K562 (cell line): Measurements from ENCODE around the gene FCSK. TPM values are rescaled to one million over a fixed set of nuclear protein-coding genes. Genes with fewer than 3 reads are reported as not detected.

Experiments
- ADNP ChIP-seq: fragments of 200-800 bp; sonication (Bioruptor generic); IDR thresholded peaks from 2 replicates; pipeline ENCODE4 v1.6.1; 2016; ENCODE audit warnings: missing genetic modification characterization, missing compliant biosample characterization
- DDX20 ChIP-seq: fragments of 450-650 bp; IDR thresholded peaks from 2 replicates; pipeline ENCODE4 v1.6.1; 2016; ENCODE audit warnings: missing genetic modification characterization, low read depth, mild to moderate bottlenecking, missing compliant biosample characterization, moderate library complexity
- E2F8 ChIP-seq: fragments of 450-650 bp; IDR thresholded peaks from 2 replicates; pipeline ENCODE4 v1.7.1; 2018; ENCODE audit warnings: mild to moderate bottlenecking, low read depth; ENCODE audit not compliant: partially characterized antibody
- ETV5 ChIP-seq: sonication (generic); formaldehyde crosslinking; IDR thresholded peaks from 2 replicates; pipeline ENCODE4 v1.4.0; 2020; ENCODE audit warnings: low read depth, mild to moderate bottlenecking, missing genetic modification reagents
- FOS ChIP-seq: IDR thresholded peaks from 3 replicates; pipeline ENCODE4 v1.6.1; 2011; ENCODE audit not compliant: insufficient read length; ENCODE audit errors: extremely low read depth
- FOXM1 ChIP-seq, 2 experiments: fragments of 450-650 bp in 1 of 2; sonication (generic) in 1 of 2; formaldehyde crosslinking in 1 of 2; IDR thresholded peaks; 2 replicates each; pipeline versions ENCODE4 v1.6.1 to v1.9.0; 2017 to 2022; ENCODE audit warnings: low read depth in 2 of 2, mild to moderate bottlenecking in 2 of 2, missing genetic modification reagents in 1 of 2, moderate library complexity in 1 of 2
- FOXO4 ChIP-seq: fragments of 450-650 bp; formaldehyde crosslinking; IDR thresholded peaks from 2 replicates; pipeline ENCODE4 v1.4.0; 2020; ENCODE audit warnings: mild to moderate bottlenecking, moderate library complexity
- KAT2B ChIP-seq: IDR thresholded peaks from one replicate; pipeline ENCODE4 v1.6.1; 2012; ENCODE audit warnings: low read depth, mild to moderate bottlenecking, control low read depth, inconsistent platforms, low read length, moderate library complexity
- LEF1 ChIP-seq: fragments of 450-650 bp; IDR thresholded peaks from 2 replicates; pipeline ENCODE4 v1.6.1; 2016; ENCODE audit warnings: mild to moderate bottlenecking
- MECOM ChIP-seq: fragments of 250-450 bp; sonication (Bioruptor Pico); IDR thresholded peaks from 2 replicates; pipeline ENCODE4 v1.8.0; 2022; ENCODE audit warnings: inconsistent platforms
- NCOA2 ChIP-seq, 2 experiments: fragments of 450-650 bp; IDR thresholded peaks; 2 replicates each; pipeline ENCODE4 v1.6.1; 2018; ENCODE audit warnings: mild to moderate bottlenecking in 2 of 2, moderate library complexity in 1 of 2; ENCODE audit not compliant: partially characterized antibody in 2 of 2
- NONO ChIP-seq, 2 experiments: fragments of 200-400 bp in 1 of 2; fragments of 450-650 bp in 1 of 2; formaldehyde crosslinking in 1 of 2; IDR thresholded peaks; 2 replicates each; pipeline ENCODE4 v1.6.1; 2017; ENCODE audit warnings: low read depth in 2 of 2, mild to moderate bottlenecking in 2 of 2, moderate library complexity in 2 of 2, low read length in 1 of 2
- NR2C2 ChIP-seq, 2 experiments: fragments of 200-800 bp in 1 of 2; sonication (Bioruptor generic) in 1 of 2; sonication (generic) in 1 of 2; formaldehyde crosslinking in 1 of 2; IDR thresholded peaks; 2 replicates each; pipeline versions ENCODE4 v1.6.1 to v1.8.0; 2016 to 2022; ENCODE audit warnings: mild to moderate bottlenecking in 1 of 2, missing compliant biosample characterization in 1 of 2, missing genetic modification characterization in 1 of 2, missing genetic modification reagents in 1 of 2
- POLR3A ChIP-seq: IDR thresholded peaks from 2 replicates; pipeline ENCODE4 v1.6.1; 2011; ENCODE audit warnings: borderline replicate concordance, mild to moderate bottlenecking, moderate library complexity; ENCODE audit not compliant: insufficient read length, insufficient read depth; ENCODE audit errors: extremely low read depth
- RBM14 ChIP-seq: fragments of 200-400 bp; formaldehyde crosslinking; IDR thresholded peaks from 2 replicates; pipeline ENCODE4 v1.6.1; 2018; ENCODE audit warnings: low read depth, mild to moderate bottlenecking, low read length, moderate library complexity, borderline replicate concordance; ENCODE audit not compliant: insufficient read depth
- STAT5B ChIP-seq: fragments of 250-450 bp; sonication (Bioruptor Pico); IDR thresholded peaks from 2 replicates; pipeline ENCODE4 v1.8.0; 2021; ENCODE audit warnings: mild to moderate bottlenecking, inconsistent platforms
- STAT6 ChIP-seq: sonication (generic); formaldehyde crosslinking; IDR thresholded peaks from 2 replicates; pipeline ENCODE4 v1.8.1; 2023; ENCODE audit warnings: mild to moderate bottlenecking, missing genetic modification reagents
- ZFP91 ChIP-seq: sonication (generic); formaldehyde crosslinking; IDR thresholded peaks from 2 replicates; pipeline ENCODE4 v1.8.0; 2022; ENCODE audit warnings: mild to moderate bottlenecking, missing genetic modification reagents
- polyA plus RNA-seq, 8 experiments: library from polyadenylated mRNA; depleted of rRNA in 4 of 8; stranded (reverse) in 5 of 8; unstranded in 3 of 8; fragments of >200 nt; fragmentation: Nextera tagmentation in 2 of 8; fragmentation: Illumina TruSeq in 1 of 8; extraction: Ambion mirVana in 2 of 8; extraction: Trizol in 1 of 8; gene quantifications; 2 replicates each; pipeline versions ENCODE4 v1.2.1 to v1.2.3, GENCODE V29; 2011 to 2014; ENCODE audit warnings: inconsistent platforms in 1 of 8, missing spikeins in 1 of 8
- total RNA-seq, 7 experiments: library from RNA; depleted of rRNA in 6 of 7; stranded (reverse); fragments of >200 nt in 6 of 7; fragmentation: Illumina TruSeq in 2 of 7; extraction: Trizol in 2 of 7; gene quantifications; 2 replicates each; pipeline versions ENCODE4 v1.2.1 to v1.2.3, GENCODE V29; 2011 to 2021; ENCODE audit warnings: low replicate concordance in 1 of 7

The FCSK gene
- total and polyA plus RNA-seq, 9 of the 15 experiments (the other 6 are each of a cell fraction or from before 2014, with no cell fraction given), result 0.92 to 18.6 (median 8.3) TPM

GRCh38 chr16:70437017-70437581 lies 17.3 kb upstream of the FCSK start (continued):
- TF ChIP-seq ZFP91 (CRISPR knock-in tag) (no peak), LEF1 (peak; percentile 82), NCOA2 (IDR thresholded peaks at IDR 0.05; ENCODE audit: partially characterized antibody in 2 of 2) (no peak), NR2C2 (CRISPR knock-in tag; IDR thresholded peaks at IDR 0.05) (no peak), NR2C2 (tag; IDR thresholded peaks at IDR 0.05) (peak; percentile 61; the same call in 1 of the 2 replicates), ADNP (tag) (no peak), NONO (IDR thresholded peaks at IDR 0.05; ENCODE audit: low read depth in 2 of 2, low read length in 1 of 2) (no peak), POLR3A (no peak), FOXO4 (CRISPR knock-in tag) (no peak), FOXM1 (IDR thresholded peaks at IDR 0.05; ENCODE audit: low read depth) (no peak; the same call in 1 of the 2 replicates), FOXM1 (CRISPR knock-in tag; IDR thresholded peaks at IDR 0.05; ENCODE audit: low read depth) (no peak), KAT2B (no peak), DDX20 (tag) (no peak), E2F8 (no peak), RBM14 (no peak), ETV5 (CRISPR knock-in tag) (no peak), STAT5B (CRISPR knock-in tag) (no peak), STAT6 (no peak), FOS (no peak), MECOM (CRISPR knock-in tag) (no peak)
